Measurements from ENCODE around the gene GEMIN8.

The GEMIN8 gene

GRCh38 chrX:14062524-14062923, 32.8 kb upstream of the GEMIN8 start:
- H4K20me1 ChIP-seq (ENCODE audit: control insufficient read depth, insufficient read depth, low read depth, low read length), result no peaks in the 10 kb centered on the region

GRCh38 chrX:14056206-14056605, 26.5 kb upstream of the GEMIN8 start:
- Histone ChIP-seq H3K9me3 (ENCODE audit: control insufficient read depth, insufficient read depth, low read length) (no peaks in the 10 kb centered on the region), H3K4me2 (ENCODE audit: low read length) (no peak overlapping the region), H3K36me3 (ENCODE audit: control insufficient read depth, low read length) (no peaks in the 10 kb centered on the region), H3K27me3 (ENCODE audit: control insufficient read depth, low read length) (no peaks in the 10 kb centered on the region), H3K79me2 (ENCODE audit: control insufficient read depth, low read length) (no peaks in the 10 kb centered on the region), H3K4me3 (ENCODE audit: low read length) (no peak overlapping the region), H3K27ac (ENCODE audit: low read depth, low read length) (no peak overlapping the region), H3K4me1 (ENCODE audit: control insufficient read depth, low read length) (no peaks in the 10 kb centered on the region), H4K20me1 (ENCODE audit: control insufficient read depth, insufficient read depth, low read depth, low read length) (no peaks in the 10 kb centered on the region), H3K9me2 (replicated peaks; ENCODE audit: control insufficient read depth, low read length) (no peaks in the 10 kb centered on the region), H3F3A (ENCODE audit: control insufficient read depth, insufficient read depth) (no peaks in the 10 kb centered on the region)
- TF ChIP-seq CTCF (IDR thresholded peaks at IDR 0.05; ENCODE audit: low read depth, low read length, poor library complexity, severe bottlenecking) (no peak), EZH2phosphoT487 (IDR thresholded peaks at IDR 0.05; ENCODE audit: borderline replicate concordance, low read length) (no peak)

More at GRCh38 chrX:14062524-14062923, 32.8 kb upstream of the GEMIN8 start:
- Histone ChIP-seq H3K9me2 (replicated peaks; ENCODE audit: control insufficient read depth, low read length) (no peaks in the 10 kb centered on the region), H3K36me3 (ENCODE audit: control insufficient read depth, low read length) (no peaks in the 10 kb centered on the region), H3K9me3 (ENCODE audit: control insufficient read depth, insufficient read depth, low read length) (no peaks in the 10 kb centered on the region), H3K4me1 (ENCODE audit: control insufficient read depth, low read length) (no peaks in the 10 kb centered on the region), H3K79me2 (ENCODE audit: control insufficient read depth, low read length) (no peaks in the 10 kb centered on the region), H3K27me3 (ENCODE audit: control insufficient read depth, low read length) (no peaks in the 10 kb centered on the region), H3F3A (ENCODE audit: control insufficient read depth, insufficient read depth) (no peaks in the 10 kb centered on the region), H3K4me3 (ENCODE audit: low read length) (no peak overlapping the region), H3K4me2 (ENCODE audit: low read length) (no peak overlapping the region), H3K27ac (ENCODE audit: low read depth, low read length) (no peak overlapping the region)
- TF ChIP-seq CTCF (IDR thresholded peaks at IDR 0.05; ENCODE audit: low read depth, low read length, poor library complexity, severe bottlenecking), result no peak
- TF ChIP-seq EZH2phosphoT487 (IDR thresholded peaks at IDR 0.05; ENCODE audit: borderline replicate concordance, low read length), result no peak

- Histone ChIP-seq H3F3A (ENCODE audit: control insufficient read depth, insufficient read depth) (no peaks in the 10 kb centered on the region), H3K27me3 (ENCODE audit: control insufficient read depth, low read length) (no peaks in the 10 kb centered on the region), H4K20me1 (ENCODE audit: control insufficient read depth, insufficient read depth, low read depth, low read length) (no peaks in the 10 kb centered on the region), H3K4me3 (ENCODE audit: low read length) (no peak overlapping the region), H3K4me1 (ENCODE audit: control insufficient read depth, low read length) (no peaks in the 10 kb centered on the region), H3K9me3 (ENCODE audit: control insufficient read depth, insufficient read depth, low read length) (no peaks in the 10 kb centered on the region), H3K36me3 (ENCODE audit: control insufficient read depth, low read length) (no peaks in the 10 kb centered on the region), H3K4me2 (ENCODE audit: low read length) (no peak overlapping the region), H3K9me2 (replicated peaks; ENCODE audit: control insufficient read depth, low read length) (no peaks in the 10 kb centered on the region), H3K79me2 (ENCODE audit: control insufficient read depth, low read length) (no peaks in the 10 kb centered on the region), H3K27ac (ENCODE audit: low read depth, low read length) (no peak overlapping the region)
- TF ChIP-seq CTCF (IDR thresholded peaks at IDR 0.05; ENCODE audit: low read depth, low read length, poor library complexity, severe bottlenecking) (no peak), EZH2phosphoT487 (IDR thresholded peaks at IDR 0.05; ENCODE audit: borderline replicate concordance, low read length) (no peak)
These were observed 21.7 kb upstream of the GEMIN8 start for GRCh38 chrX:14051416-14051815.

- Histone ChIP-seq H3K27ac (ENCODE audit: low read depth, low read length) (no peak overlapping the region), H3K4me2 (ENCODE audit: low read length) (no peak overlapping the region), H3K4me1 (ENCODE audit: control insufficient read depth, low read length) (no peaks in the 10 kb centered on the region), H3K9me3 (ENCODE audit: control insufficient read depth, insufficient read depth, low read length) (no peaks in the 10 kb centered on the region), H3K79me2 (ENCODE audit: control insufficient read depth, low read length) (no peaks in the 10 kb centered on the region), H3K27me3 (ENCODE audit: control insufficient read depth, low read length) (no peaks in the 10 kb centered on the region), H3K4me3 (ENCODE audit: low read length) (no peak overlapping the region), H3F3A (ENCODE audit: control insufficient read depth, insufficient read depth) (no peaks in the 10 kb centered on the region), H3K9me2 (replicated peaks; ENCODE audit: control insufficient read depth, low read length) (no peaks in the 10 kb centered on the region), H4K20me1 (ENCODE audit: control insufficient read depth, insufficient read depth, low read depth, low read length) (no peaks in the 10 kb centered on the region), H3K36me3 (ENCODE audit: control insufficient read depth, low read length) (no peaks in the 10 kb centered on the region)
- TF ChIP-seq CTCF (IDR thresholded peaks at IDR 0.05; ENCODE audit: low read depth, low read length, poor library complexity, severe bottlenecking) (no peak), EZH2phosphoT487 (IDR thresholded peaks at IDR 0.05; ENCODE audit: borderline replicate concordance, low read length) (no peak)
These were observed 21.0 kb upstream of the GEMIN8 start for GRCh38 chrX:14050709-14051108.

All from DOHH2 (cell line).